Measurements from ENCODE around the gene THBS3.
"Not testable (repeated sequence)": the region's sequence is repeated elsewhere in the genome, so short reads cannot be mapped to it uniquely, and the experiment has no call there.

Gene THBS3

GRCh38 chr1:155207806-155208540 is at the start of gene THBS3:
Gene THBS3 (minus strand): TSS chr1:155207897. CDS start chr1:155207876, 21 bp downstream.
- no peak for DNase-seq (ENCODE audit: low read depth in 2 of 2)

- DNase-seq (ENCODE audit: low read depth in 2 of 2) = no peak
Observed at GRCh38 chr1:155256058-155256852, 48.6 kb upstream of the THBS3 start.

GRCh38 chr1:155255243-155256007 is 47.7 kb upstream of the THBS3 start, which contains the start of gene ENTREP3:
Gene ENTREP3 (minus strand): TSS chr1:155255483. CDS start chr1:155254877, 606 bp downstream.
- peak in 1 of 2 donors; percentile 60 for DNase-seq (ENCODE audit: low read depth in 2 of 2)

GRCh38 chr1:155254714-155255242 is 47.1 kb upstream of the THBS3 start:
- no peak for DNase-seq (ENCODE audit: low read depth in 2 of 2)

- no peak for DNase-seq (ENCODE audit: low read depth in 2 of 2)
Observed at GRCh38 chr1:155254228-155254713, 46.6 kb upstream of the THBS3 start.

- no peak for DNase-seq (ENCODE audit: low read depth in 2 of 2)
Observed at GRCh38 chr1:155253797-155254196, 46.1 kb upstream of the THBS3 start.

- no peak for DNase-seq (ENCODE audit: low read depth in 2 of 2)
Observed at GRCh38 chr1:155253208-155253607, 45.5 kb upstream of the THBS3 start.

- DNase-seq (ENCODE audit: low read depth in 2 of 2) = no peak
Observed at GRCh38 chr1:155251566-155251965, 43.9 kb upstream of the THBS3 start.

- peak; percentile 93 to 97 for DNase-seq (ENCODE audit: low read depth in 2 of 2)
Observed at GRCh38 chr1:155250633-155251449, 43.1 kb upstream of the THBS3 start.

- no peak for DNase-seq (ENCODE audit: low read depth in 2 of 2)
Observed at GRCh38 chr1:155250246-155250632, 42.5 kb upstream of the THBS3 start.

- DNase-seq (ENCODE audit: low read depth in 2 of 2) = no peak
Observed at GRCh38 chr1:155247667-155248553, 40.2 kb upstream of the THBS3 start.

GRCh38 chr1:155246796-155247195 is 39.1 kb upstream of the THBS3 start:
- not testable (repeated sequence) for DNase-seq (ENCODE audit: low read depth in 2 of 2)

GRCh38 chr1:155245163-155245524 is 37.4 kb upstream of the THBS3 start:
- DNase-seq (ENCODE audit: low read depth in 2 of 2) = no peak

GRCh38 chr1:155244368-155245162 is 36.9 kb upstream of the THBS3 start:
- DNase-seq (ENCODE audit: low read depth in 2 of 2) = peak; percentile 66 to 81

- no peak for DNase-seq (ENCODE audit: low read depth in 2 of 2)
Observed at GRCh38 chr1:155242805-155243358, 35.2 kb upstream of the THBS3 start.

GRCh38 chr1:155241841-155242264 is 34.2 kb upstream of the THBS3 start:
- DNase-seq (ENCODE audit: low read depth in 2 of 2) = no peak

GRCh38 chr1:155241069-155241679 is 33.5 kb upstream of the THBS3 start:
- peak in 1 of 2 donors; percentile 22 for DNase-seq (ENCODE audit: low read depth in 2 of 2)

- no peak for DNase-seq (ENCODE audit: low read depth in 2 of 2)
Observed at GRCh38 chr1:155236451-155236850, 28.8 kb upstream of the THBS3 start.

All from stimulated activated CD4-positive, alpha-beta T cell treated with anti-CD3 and anti-CD28 coated beads, Interleukin-1b, Interleukin-23, amount 100 ng/mL, for 1 hour (primary cell).